T-helper 22 cell (primary cell): ENCODE results near the gene CAPN9.
"Not testable (repeated sequence)": the region's sequence is repeated elsewhere in the genome, so short reads cannot be mapped to it uniquely, and the experiment has no call there.

Source experiments
- DNase-seq: peaks from one replicate; pipeline ENCODE4 v3.0.0-alpha.2; 2020; ENCODE audit warnings: low read depth

The CAPN9 gene

GRCh38 chr1:230746617-230747016 lies 571 bp upstream of the CAPN9 start:
- DNase-seq, result no peak

GRCh38 chr1:230747890-230748800 lies 957 bp downstream of the CAPN9 start:
- DNase-seq, result no peak

- no peak for DNase-seq
Observed at GRCh38 chr1:230749150-230749549, 2.0 kb downstream of the CAPN9 start.

- DNase-seq, result no peak
Observed at GRCh38 chr1:230749635-230750034, 2.4 kb downstream of the CAPN9 start.

- DNase-seq, result no peak
Observed at GRCh38 chr1:230750576-230750975, 3.4 kb downstream of the CAPN9 start.

GRCh38 chr1:230750986-230751625 lies 3.9 kb downstream of the CAPN9 start:
- DNase-seq, result no peak

- DNase-seq, result no peak
Observed at GRCh38 chr1:230752407-230752806, 5.2 kb downstream of the CAPN9 start.

- DNase-seq, result no peak
Observed at GRCh38 chr1:230753191-230753585, 6.0 kb downstream of the CAPN9 start.

GRCh38 chr1:230753586-230754251 lies 6.5 kb downstream of the CAPN9 start:
- no peak for DNase-seq

- no peak for DNase-seq
Observed at GRCh38 chr1:230754796-230755195, 7.6 kb downstream of the CAPN9 start.

- DNase-seq, result no peak
Observed at GRCh38 chr1:230757856-230758708, 10.9 kb downstream of the CAPN9 start.

- no peak for DNase-seq
Observed at GRCh38 chr1:230758709-230759368, 11.7 kb downstream of the CAPN9 start.

- no peak for DNase-seq
Observed at GRCh38 chr1:230759369-230760065, 12.3 kb downstream of the CAPN9 start.

- DNase-seq, result no peak
Observed at GRCh38 chr1:230760360-230760827, 13.2 kb downstream of the CAPN9 start.

GRCh38 chr1:230761443-230762167 lies 14.4 kb downstream of the CAPN9 start:
- DNase-seq, result no peak

- no peak for DNase-seq
Observed at GRCh38 chr1:230763927-230764591, 16.9 kb downstream of the CAPN9 start.

GRCh38 chr1:230766318-230766717 lies 19.1 kb downstream of the CAPN9 start:
- DNase-seq, result no peak

- DNase-seq, result not testable (repeated sequence)
Observed at GRCh38 chr1:230767859-230768612, 20.8 kb downstream of the CAPN9 start.
